Femur (tissue), 1 donor: ENCODE data around the gene GUSB.

Experiments
- DNase-seq: peaks from one replicate; pipeline ENCODE4 v3.0.0-alpha.2; 2017

Gene GUSB

DNA sequence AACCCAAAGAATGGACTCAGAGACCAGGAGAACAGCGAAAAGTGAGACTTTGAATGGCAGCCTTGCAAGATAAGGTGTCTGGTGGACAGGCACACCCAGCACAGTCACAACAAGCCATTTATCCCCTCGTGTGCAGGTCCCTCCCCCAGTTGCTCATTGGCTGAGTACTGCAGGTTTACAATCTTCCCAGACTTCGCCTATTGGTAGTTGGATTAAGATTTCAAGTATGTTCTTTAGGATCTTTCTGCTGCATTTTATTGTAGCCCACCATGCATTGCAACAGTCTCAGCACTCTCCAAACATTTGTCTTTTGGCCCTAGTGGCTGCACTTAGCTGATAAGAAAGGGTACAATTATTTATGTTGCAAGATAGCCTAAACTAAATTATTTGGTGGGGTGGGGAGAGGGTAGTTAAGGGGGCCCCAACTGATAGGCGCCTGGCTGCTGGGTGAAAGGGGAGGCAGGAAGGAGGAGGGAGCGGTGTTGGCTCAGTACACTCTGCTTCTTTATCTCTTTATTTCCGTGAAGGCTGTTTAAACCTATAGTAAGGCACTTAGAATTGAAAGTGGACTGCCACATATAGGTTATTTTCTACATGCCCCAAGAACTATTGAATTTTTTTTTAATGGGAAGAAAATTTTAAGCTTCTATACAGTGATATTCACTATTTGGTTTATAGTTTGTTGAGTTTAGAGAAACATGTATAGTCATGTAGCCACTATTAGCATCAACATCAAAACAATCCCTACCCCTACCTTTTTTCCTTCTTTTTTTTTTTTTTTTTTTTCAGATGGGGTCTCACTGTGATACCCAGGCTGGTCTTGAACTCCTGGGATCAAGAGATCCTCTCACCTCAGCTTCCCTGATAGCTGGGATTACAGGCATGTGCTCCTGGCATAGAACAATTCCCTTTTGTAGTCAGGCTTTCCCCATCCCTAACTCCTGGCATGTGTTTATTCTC is 54.2 kb downstream of the GUSB start:
- DNase-seq, result no peak

DNA sequence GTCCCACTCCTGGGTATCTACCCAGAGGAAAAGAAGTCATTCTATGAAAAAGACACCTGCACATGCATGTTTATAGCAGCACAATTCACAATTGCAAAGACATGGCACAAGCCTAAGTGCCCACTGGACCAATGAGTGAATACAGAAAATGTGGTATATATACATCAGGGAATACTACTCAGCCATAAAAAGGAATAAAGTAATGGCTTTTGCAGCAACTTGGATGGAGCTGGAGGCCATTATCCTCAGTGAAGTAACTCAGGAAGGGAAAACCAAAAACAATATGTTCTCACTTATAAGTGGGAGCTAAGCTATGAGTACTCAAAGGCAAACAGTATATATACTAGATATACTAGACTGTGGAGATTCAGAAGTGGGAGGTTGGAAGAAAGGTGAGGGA is 55.4 kb downstream of the GUSB start:
- no peak for DNase-seq

DNA sequence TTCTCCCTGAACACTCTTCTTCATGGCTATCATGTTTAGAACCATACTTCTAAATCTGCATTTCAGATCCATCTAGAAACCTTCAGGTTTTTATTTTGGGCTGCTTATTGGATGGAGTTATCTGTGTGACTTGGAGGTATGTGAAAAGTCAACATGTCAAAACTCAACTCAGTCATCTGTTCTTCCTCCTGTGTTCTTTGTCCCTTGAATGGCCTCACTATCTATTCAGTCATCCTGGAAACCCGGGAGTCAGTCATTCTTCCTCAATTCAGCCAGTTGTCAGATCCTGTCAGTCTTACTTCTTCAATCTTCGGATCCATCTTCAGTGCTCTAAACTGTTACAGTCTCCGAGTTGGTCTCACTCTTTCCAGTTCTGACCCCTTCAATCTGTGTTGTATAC is 57.0 kb downstream of the GUSB start:
- DNase-seq, result no peak

DNA sequence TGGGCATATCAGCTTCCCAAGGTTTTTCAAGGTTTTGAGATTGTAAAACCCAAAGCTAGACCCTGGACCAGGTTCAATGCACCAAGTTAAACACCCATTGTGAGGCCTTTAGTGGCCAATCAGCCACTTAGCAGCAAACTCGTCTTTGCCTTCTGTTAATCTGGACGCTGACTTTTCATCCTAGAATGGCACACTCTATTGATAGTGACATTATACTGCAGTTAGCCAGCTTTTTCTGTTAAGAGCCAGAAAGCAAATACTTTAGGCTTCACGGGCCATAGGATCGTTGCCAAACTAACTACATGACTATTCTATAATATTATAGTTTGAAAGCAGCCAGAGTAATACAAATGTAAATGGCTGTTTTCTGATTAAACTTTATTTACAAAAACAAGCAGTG is 57.8 kb downstream of the GUSB start:
- no peak for DNase-seq

DNA sequence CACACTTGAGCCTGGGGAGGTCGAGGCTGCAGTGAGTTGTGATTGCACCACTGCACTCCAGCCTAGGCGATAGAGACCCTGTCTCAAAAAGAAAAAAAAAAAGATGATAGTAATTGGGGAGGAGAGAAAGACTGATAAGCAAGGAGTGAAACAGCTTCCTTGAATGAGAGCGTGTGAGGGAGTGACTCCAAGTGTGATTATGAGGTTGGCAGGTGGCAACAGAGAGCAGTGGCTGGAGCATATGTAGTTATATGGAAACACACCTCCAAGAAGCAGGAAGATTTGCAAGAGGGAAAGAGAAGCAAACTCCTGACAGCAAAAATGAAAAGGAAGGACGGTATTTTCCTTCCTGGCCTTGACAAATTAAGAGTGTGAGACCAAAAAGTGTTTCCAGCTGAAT is 58.7 kb downstream of the GUSB start:
- DNase-seq, result no peak

DNA sequence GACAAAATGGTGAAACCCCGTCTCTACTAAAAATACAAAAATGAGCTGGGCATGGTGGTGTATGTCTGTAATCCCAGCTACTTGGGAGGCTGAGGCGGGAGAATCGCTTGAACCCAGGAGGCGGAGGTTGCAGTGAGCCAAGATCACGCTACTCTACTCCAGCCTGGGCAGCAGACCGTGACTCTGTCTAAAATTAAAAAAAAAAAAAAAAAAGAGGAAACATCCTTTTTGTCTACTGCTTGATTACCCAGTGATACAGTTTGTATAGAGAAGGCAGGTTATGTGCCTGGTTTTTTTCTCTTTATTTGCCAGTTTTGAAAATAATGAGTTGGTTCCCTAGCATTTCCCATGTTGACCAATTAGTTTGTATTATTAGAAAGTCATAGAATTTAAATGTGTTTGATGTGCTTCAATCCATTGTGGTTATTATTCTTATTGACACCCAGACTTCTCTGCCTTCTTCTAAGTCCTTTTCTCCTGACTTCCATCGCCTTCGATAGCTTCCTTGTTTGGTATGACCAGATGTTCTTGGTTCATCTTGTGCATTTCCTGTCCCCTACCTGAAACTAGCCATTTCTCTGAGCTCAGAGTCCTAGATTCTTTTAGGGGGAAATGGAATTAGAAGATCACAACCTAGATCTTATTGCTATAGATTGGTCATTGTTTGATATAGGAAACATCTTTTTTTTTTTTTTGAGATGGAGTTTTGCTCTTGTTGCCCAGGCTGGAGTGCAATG is 65.9 kb downstream of the GUSB start:
- DNase-seq, result no peak

DNA sequence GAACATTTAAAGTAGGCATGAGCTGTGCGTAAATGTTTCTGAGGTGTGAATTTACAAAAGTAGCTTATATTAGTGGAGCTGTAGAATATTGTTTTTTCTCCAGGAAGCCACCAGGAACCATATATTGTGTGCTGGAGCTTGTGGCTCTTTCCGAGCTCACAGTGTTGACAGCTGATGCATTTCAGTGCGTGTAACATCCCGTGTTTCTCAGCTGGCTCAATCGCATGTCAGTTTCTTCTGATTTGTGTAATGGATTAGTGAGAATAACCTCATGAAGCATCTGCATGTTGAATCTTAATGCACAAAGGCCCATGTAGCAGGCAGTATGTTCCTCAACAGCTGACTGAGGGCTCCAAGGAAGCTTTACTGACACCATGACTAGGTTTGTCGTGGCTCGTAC is 69.8 kb downstream of the GUSB start:
- DNase-seq, result no peak
